HepG2 (cell line): ENCODE data around the gene IFITM10. TPM values are rescaled to one million over a fixed set of nuclear protein-coding genes. Genes with fewer than 3 reads are reported as not detected.

Experiments used
- AGO1 ChIP-seq: fragments of 200-400 bp; formaldehyde crosslinking; IDR thresholded peaks from 2 replicates; pipeline ENCODE4 v1.6.1; 2017; ENCODE audit warnings: mild to moderate bottlenecking, low read depth, low read length, moderate library complexity; ENCODE audit not compliant: poor library complexity, severe bottlenecking
- CCAR2 ChIP-seq: fragments of 200-400 bp; formaldehyde crosslinking; optimal IDR thresholded peaks from 2 replicates; pipeline ENCODE3; 2018; ENCODE audit warnings: low read depth, mild to moderate bottlenecking, low read length, moderate library complexity
- CEBPG ChIP-seq: IDR thresholded peaks from 2 replicates; pipeline ENCODE4 v1.6.1; 2016
- HIVEP1 ChIP-seq: sonication (generic); formaldehyde crosslinking; IDR thresholded peaks from 2 replicates; pipeline ENCODE4 v1.4.0; 2020; ENCODE audit warnings: mild to moderate bottlenecking, missing genetic modification reagents
- HOXA3 ChIP-seq: sonication (generic); formaldehyde crosslinking; IDR thresholded peaks from 2 replicates; pipeline ENCODE4 v1.5.0; 2020; ENCODE audit warnings: missing genetic modification reagents
- HOXA5 ChIP-seq: sonication (generic); formaldehyde crosslinking; IDR thresholded peaks from 2 replicates; pipeline ENCODE4 v1.4.0; 2020; ENCODE audit warnings: missing genetic modification reagents
- PATZ1 ChIP-seq: sonication (generic); formaldehyde crosslinking; IDR thresholded peaks from 2 replicates; pipeline ENCODE4 v1.4.0; 2020; ENCODE audit warnings: missing genetic modification reagents
- PRDM15 ChIP-seq: sonication (generic); formaldehyde crosslinking; IDR thresholded peaks from 2 replicates; pipeline ENCODE4 v1.4.0; 2020; ENCODE audit warnings: missing genetic modification reagents
- SOX13 ChIP-seq, 3 experiments: fragments of 450-650 bp in 1 of 3; sonication (generic) in 1 of 3; formaldehyde crosslinking in 1 of 3; IDR thresholded peaks in 2 of 3; conservative IDR thresholded peaks in 1 of 3; 2 replicates each; pipeline versions ENCODE4 v1.5.0 to v1.6.1; 2016 to 2020; ENCODE audit warnings: antibody characterized with exemption in 1 of 3, mild to moderate bottlenecking in 1 of 3, missing compliant biosample characterization in 1 of 3, missing genetic modification reagents in 1 of 3, moderate library complexity in 1 of 3
- YEATS2 ChIP-seq: sonication (generic); formaldehyde crosslinking; IDR thresholded peaks from 2 replicates; pipeline ENCODE4 v1.4.0; 2020; ENCODE audit warnings: missing genetic modification reagents, borderline replicate concordance
- ZBTB33 ChIP-seq: sonication (generic); formaldehyde crosslinking; IDR thresholded peaks from 2 replicates; pipeline ENCODE4 v1.4.0; 2020; ENCODE audit warnings: missing genetic modification reagents
- ZBTB7A ChIP-seq: sonication (generic); formaldehyde crosslinking; IDR thresholded peaks from 2 replicates; pipeline ENCODE4 v1.8.0; 2022; ENCODE audit warnings: mild to moderate bottlenecking, missing genetic modification reagents
- ZFP91 ChIP-seq: sonication (generic); formaldehyde crosslinking; IDR thresholded peaks from 2 replicates; pipeline ENCODE4 v1.9.0; 2022; ENCODE audit warnings: missing genetic modification reagents, mild to moderate bottlenecking, borderline replicate concordance
- ZNF329 ChIP-seq: sonication (generic); formaldehyde crosslinking; IDR thresholded peaks from 2 replicates; pipeline ENCODE4 v1.9.0; 2021; ENCODE audit warnings: low read depth, mild to moderate bottlenecking, missing genetic modification reagents
- ZNF607 ChIP-seq: sonication (generic); formaldehyde crosslinking; IDR thresholded peaks from 2 replicates; pipeline ENCODE4 v1.5.1; 2020; ENCODE audit warnings: missing genetic modification reagents, mild to moderate bottlenecking, borderline replicate concordance
- ZNF615 ChIP-seq: sonication (generic); formaldehyde crosslinking; IDR thresholded peaks from 2 replicates; pipeline ENCODE4 v1.5.0; 2020; ENCODE audit warnings: mild to moderate bottlenecking, missing genetic modification reagents, borderline replicate concordance
- ZNF841 ChIP-seq: sonication (generic); formaldehyde crosslinking; IDR thresholded peaks from 2 replicates; pipeline ENCODE4 v1.8.1; 2023; ENCODE audit warnings: missing genetic modification reagents, borderline replicate concordance
- polyA plus RNA-seq, 8 experiments: library from polyadenylated mRNA; depleted of rRNA in 3 of 8; stranded (reverse) in 7 of 8; unstranded in 1 of 8; fragments of >200 nt; fragmentation: Illumina TruSeq in 4 of 8; extraction: Trizol in 4 of 8; gene quantifications; 2 replicates each; pipeline versions ENCODE4 v1.2.1 to v1.2.3, GENCODE V29; 2011 to 2016; ENCODE audit warnings: low read depth in 4 of 8, missing spikeins in 1 of 8, mixed read lengths in 1 of 8; ENCODE audit not compliant: insufficient read depth in 1 of 8
- total RNA-seq, 5 experiments: library from RNA; depleted of rRNA; stranded (reverse); fragments of >200 nt; fragmentation: Illumina TruSeq; extraction: Trizol; gene quantifications; 2 replicates each; pipeline ENCODE4 v1.2.3, GENCODE V29; 2016; ENCODE audit warnings: low read depth in 1 of 5

The IFITM10 gene
- total and polyA plus RNA-seq, 2 of the 13 experiments (the other 11 are each of a cell fraction or from before 2014, with no cell fraction given), result 0.09 to 0.13 TPM

- TF ChIP-seq PRDM15, result no peak
- TF ChIP-seq CEBPG (CRISPR knock-in tag), result peak; percentile 11; the same call in 1 of the 2 replicates
- TF ChIP-seq HOXA3 (CRISPR knock-in tag), result peak; percentile 43
- no peak for TF ChIP-seq ZNF615 (CRISPR knock-in tag)
- peak; percentile 50; the same call in 1 of the 2 replicates for TF ChIP-seq ZNF607 (CRISPR knock-in tag)
- TF ChIP-seq HIVEP1 (CRISPR knock-in tag), result 0 out of 2 replicates have a peak, but pooled peaks have one; percentile 33
- TF ChIP-seq HOXA5, result peak; percentile 75; the same call in 1 of the 2 replicates
- TF ChIP-seq CCAR2, result no peak
- TF ChIP-seq PATZ1 (CRISPR knock-in tag), result peak; percentile 86
- TF ChIP-seq YEATS2 (CRISPR knock-in tag), result peak; percentile 60; the same call in 1 of the 2 replicates
- TF ChIP-seq ZFP91, result peak; percentile 57
- TF ChIP-seq AGO1, result peak; percentile 43
- no peak for TF ChIP-seq ZNF329 (CRISPR knock-in tag)
- 0 out of 2 replicates have a peak, but pooled peaks have one; percentile 29 for TF ChIP-seq ZBTB33
- no peak for TF ChIP-seq SOX13 (IDR thresholded peaks at IDR 0.05)
- TF ChIP-seq SOX13 (CRISPR knock-in tag; conservative IDR thresholded peaks at IDR 0.05 in 1 of 2, IDR thresholded peaks at IDR 0.05 in 1 of 2), result peak in 1 of 2 experiments; percentile 41; a peak in 1 of 4 replicates
- no peak for TF ChIP-seq ZNF841
- TF ChIP-seq ZBTB7A (CRISPR knock-in tag), result peak; percentile 46; the same call in 1 of the 2 replicates
Observed at GRCh38 chr11:1694064-1694845, 56.1 kb downstream of the IFITM10 start (continued).
